Measurements from ENCODE around the gene CUBN.

DNA sequence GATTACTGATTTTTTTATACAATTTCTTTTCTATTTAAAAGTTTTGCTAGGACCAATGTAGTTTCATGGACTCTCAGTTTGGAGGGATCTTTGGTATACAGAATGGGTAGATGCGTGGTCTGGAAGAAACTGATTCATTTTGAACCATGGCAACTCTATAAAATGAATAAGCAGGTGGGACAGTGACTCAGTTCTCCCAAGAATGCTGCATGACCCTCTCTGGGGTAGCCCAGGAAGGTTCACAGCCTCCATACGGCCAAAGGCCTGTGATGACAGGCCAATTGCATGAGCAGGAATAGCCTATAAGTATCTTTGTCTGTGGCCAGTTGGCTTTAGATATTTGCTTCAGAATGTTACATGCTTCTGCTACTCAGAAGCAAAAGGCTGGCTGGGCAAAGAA, 199.1 kb downstream of the CUBN start:
- TF ChIP-seq, protein P1, sequence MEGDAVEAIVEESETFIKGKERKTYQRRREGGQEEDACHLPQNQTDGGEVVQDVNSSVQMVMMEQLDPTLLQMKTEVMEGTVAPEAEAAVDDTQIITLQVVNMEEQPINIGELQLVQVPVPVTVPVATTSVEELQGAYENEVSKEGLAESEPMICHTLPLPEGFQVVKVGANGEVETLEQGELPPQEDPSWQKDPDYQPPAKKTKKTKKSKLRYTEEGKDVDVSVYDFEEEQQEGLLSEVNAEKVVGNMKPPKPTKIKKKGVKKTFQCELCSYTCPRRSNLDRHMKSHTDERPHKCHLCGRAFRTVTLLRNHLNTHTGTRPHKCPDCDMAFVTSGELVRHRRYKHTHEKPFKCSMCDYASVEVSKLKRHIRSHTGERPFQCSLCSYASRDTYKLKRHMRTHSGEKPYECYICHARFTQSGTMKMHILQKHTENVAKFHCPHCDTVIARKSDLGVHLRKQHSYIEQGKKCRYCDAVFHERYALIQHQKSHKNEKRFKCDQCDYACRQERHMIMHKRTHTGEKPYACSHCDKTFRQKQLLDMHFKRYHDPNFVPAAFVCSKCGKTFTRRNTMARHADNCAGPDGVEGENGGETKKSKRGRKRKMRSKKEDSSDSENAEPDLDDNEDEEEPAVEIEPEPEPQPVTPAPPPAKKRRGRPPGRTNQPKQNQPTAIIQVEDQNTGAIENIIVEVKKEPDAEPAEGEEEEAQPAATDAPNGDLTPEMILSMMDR (IDR thresholded peaks at IDR 0.05) = no peak
- no peak for TF ChIP-seq POLR2A (IDR thresholded peaks at IDR 0.05)

Data from transverse colon (tissue), 3 donors.